C1 segment of cervical spinal cord (tissue), 14 donors: ENCODE data around the gene PPP1R13B.

Experiments
- DNase-seq, 14 donors: peaks; one replicate each; lab custom pipeline; 2025; lab: John Stamatoyannopoulos, UW

Gene PPP1R13B

DNA sequence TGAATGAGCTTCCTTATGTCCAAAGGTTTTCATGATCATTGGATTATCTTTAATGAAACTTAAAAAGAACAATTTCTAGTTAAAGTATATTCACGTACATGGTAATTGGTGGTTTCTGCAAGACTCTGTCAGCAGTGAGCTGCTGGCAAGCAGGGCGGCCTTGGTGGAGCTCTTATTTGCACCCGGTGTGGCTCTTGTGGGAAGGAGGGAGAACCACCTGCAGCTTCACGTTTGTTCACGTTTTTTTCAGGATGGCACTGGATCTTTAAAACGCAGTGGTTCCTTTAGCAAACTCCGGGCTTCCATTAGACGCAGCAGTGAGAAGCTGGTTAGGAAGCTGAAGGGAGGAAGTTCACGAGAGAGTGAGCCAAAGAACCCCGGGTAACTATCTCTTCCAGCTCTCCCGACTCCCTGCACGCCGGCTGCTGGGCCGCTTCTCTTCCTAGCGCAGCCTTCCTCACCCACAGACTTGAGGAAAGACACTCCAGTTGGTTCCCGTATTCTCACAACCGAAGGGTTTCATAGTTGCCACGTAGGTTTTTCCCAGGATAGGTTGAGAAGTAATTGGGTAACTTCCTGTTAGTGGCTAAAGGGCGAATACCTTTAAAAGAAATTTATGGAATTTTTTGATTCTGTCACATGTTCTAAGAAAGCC, 160.4 kb downstream of the PPP1R13B start:
- DNase-seq, result no peak

- no peak for DNase-seq
Observed at GRCh38 chr14:103685276-103686211, 161.8 kb downstream of the PPP1R13B start.

DNA sequence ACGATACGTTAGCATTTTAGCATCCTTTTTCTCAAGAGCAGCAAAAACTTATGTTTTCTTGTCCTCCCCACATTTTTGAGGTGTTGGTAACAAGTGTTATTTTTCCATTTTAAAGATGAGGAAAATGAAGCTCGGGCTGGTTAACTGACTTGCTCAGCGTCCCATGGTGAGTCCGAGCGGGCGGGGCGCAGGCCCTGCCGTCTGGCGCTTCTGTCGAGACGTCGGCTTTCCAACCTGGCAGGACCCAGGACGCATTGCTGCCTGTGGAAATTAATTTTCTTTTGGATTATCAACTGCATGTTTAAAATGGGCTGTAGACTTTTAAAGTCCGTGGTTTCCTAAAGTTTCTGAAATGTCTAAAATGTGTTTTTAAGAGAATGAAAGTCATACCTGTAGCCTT, 162.5 kb downstream of the PPP1R13B start:
- DNase-seq, result peak in 1 of 14 donors; percentile 51

DNA sequence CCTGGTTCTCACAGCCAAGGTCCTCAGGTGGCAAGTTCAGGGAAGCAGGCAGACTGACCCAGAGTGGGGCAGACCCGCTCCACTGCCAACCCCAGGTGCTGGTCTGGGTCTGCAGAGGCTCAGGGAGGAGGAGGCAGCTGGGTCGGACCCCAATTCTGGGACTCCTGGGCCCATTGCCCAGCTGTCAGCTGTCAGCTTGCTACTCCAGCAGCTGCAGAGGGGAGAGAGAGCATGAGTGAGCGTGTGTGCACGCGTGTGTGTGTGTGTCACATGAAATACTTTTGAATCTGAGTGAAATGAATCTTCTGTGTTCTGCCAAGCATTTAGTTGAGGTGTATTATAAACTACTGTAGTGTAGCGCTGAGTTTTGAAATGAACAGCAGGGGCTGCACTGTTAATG, 162.9 kb downstream of the PPP1R13B start:
- no peak for DNase-seq
